OCI-LY7 (cell line): ENCODE results near the gene ITSN2.

ENCODE experiments used
- EZH2phosphoT487 ChIP-seq: fragments of 200-600 bp; sonication (generic); IDR thresholded peaks from 2 replicates; pipeline ENCODE4 v1.6.1; 2018; ENCODE audit warnings: low read depth, borderline replicate concordance, mild to moderate bottlenecking, mixed run types, antibody characterized with exemption, low read length, moderate library complexity, mixed read lengths
- TF ChIP-seq, protein P1 (sequence below): fragments of 200-600 bp; sonication (generic); conservative IDR thresholded peaks from 2 replicates; pipeline ENCODE4 v1.5.1; 2014; ENCODE audit warnings: mild to moderate bottlenecking, antibody characterized with exemption, low read length, moderate library complexity, mixed read lengths

- TF ChIP-seq EZH2phosphoT487: no peak
- TF ChIP-seq, protein P1, sequence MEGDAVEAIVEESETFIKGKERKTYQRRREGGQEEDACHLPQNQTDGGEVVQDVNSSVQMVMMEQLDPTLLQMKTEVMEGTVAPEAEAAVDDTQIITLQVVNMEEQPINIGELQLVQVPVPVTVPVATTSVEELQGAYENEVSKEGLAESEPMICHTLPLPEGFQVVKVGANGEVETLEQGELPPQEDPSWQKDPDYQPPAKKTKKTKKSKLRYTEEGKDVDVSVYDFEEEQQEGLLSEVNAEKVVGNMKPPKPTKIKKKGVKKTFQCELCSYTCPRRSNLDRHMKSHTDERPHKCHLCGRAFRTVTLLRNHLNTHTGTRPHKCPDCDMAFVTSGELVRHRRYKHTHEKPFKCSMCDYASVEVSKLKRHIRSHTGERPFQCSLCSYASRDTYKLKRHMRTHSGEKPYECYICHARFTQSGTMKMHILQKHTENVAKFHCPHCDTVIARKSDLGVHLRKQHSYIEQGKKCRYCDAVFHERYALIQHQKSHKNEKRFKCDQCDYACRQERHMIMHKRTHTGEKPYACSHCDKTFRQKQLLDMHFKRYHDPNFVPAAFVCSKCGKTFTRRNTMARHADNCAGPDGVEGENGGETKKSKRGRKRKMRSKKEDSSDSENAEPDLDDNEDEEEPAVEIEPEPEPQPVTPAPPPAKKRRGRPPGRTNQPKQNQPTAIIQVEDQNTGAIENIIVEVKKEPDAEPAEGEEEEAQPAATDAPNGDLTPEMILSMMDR: no peak
Observed at GRCh38 chr2:24399434-24400206, 39.3 kb upstream of the ITSN2 start.
